DMS79 (cell line): Measurements from ENCODE around the gene SGIP1.

Source experiments
- DNase-seq: peaks from one replicate; lab custom pipeline; 2025; lab: John Stamatoyannopoulos, UW

The SGIP1 gene

DNA sequence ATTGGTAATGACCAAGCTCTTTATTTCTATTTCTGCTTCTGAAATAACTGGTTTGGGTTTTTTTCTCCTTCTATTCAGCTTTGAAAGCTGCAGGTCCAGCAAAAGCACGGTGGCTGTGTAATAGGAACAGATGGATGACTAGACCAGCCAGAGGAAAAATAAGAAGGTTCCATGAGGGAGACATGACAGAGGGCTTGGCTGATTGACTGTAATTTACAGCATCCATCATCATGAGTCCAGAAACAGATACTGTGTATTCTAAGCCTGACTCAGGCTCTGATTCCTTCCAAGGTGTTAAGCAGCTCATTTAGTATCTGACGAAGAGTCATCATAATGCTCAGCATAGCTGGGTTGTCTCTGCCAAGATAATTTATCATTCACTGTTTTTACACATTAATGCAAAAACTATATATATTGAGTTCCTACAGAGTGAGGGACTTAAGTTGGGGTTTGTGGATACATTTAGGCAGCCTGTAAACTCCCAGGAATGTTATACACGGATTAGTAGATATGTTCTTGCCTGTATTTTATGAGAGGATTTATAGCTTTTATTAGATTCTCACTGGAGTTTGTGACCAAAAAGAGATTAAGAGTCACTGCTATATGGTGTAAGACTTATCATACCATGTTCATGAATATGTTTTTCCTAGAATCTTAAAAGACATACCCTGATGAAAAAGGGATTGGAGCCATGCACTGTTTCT is 72.6 kb downstream of the SGIP1 start:
- no peak for DNase-seq

DNA sequence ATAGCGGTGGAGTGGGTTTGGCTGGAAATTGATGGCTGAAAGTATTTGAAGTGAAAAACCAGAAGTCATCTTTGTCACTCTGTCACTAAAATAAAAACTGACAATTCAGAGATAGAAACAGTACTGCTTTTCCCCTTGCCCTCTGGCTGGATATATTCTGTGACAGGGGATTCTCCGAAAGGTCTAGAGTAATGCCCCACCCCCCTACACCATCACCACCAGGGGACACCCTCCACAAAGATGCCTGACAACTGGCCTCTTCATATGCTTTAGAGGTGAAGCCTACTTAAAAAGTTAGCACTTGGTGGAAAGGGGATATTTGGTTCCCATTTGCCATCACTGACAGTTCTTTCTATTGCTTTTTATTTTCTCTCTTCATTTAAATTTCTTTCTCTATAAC is 73.5 kb downstream of the SGIP1 start:
- no peak for DNase-seq

DNA sequence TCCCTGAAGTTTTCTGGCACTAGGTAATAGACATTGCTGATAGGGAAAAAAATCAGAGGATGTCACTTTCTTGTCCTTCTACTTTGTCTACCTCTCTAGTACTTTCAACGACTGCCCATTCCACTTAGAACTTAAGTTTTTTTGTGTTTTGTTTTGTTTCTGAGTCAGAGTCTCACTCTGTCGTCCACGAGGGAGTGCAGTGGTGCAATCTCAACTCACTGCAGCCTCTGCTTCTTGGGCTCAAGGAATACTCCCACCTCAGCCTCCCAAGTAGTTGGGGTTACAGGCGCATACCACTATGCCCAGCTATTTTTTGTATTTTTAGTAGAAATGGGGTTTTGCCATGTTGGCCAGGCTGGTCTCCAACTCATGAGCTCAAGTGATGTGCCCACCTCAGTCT is 79.2 kb downstream of the SGIP1 start:
- no peak for DNase-seq

DNA sequence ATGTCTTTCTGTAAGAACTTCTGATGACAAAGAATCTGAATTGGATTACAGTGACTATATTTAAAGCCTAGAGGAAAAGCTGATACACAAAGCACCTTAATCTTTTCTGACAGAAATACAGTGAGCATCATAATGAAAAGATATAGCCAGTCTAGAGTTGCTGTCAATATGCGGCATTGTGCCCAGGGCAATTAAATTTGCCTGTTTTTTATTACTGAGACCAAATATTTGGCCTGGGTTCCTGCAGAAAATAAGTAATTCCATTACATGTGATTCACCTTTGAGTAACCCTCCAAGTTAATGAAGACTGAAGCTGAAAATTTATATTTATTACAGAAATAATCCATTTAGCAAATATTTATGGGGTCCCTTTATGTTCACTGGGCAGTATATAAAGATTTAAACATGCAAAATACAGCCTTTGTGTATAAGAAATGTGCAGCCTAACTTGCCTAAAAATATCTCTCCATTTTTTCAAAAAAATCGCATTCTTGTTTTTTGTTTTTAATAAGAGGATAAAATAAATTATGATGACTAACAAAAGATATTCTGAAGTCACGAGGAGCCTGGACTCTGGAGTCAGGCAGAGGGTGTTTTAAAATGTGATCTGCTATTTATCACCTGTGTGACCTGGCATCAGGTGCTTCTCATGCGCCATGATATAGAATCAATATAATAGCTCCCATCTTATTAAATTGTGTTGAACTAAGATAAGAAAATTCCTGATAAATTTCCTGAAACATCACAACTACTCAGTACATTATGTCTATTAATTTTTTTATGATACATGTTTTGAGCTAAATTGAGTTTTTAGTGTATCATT is 83.6 kb downstream of the SGIP1 start:
- no peak for DNase-seq

DNA sequence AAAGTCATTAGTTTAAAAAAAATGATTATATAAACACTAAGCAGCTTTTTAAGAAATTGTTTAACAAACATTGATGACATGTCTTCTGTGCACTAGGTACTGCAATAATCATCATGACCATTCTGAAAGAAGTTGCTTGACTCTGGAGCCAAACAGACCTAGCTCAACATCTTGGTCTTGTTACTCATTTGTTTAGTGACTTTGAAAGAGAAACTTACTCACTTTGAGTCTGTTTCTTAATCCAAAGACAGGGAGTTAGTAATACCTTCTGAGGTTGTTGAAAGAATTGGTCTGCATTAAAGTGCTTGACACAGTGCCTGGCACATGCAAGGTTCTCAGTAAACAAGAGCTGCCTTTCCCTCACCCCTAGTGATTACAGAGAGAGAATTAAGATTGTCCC is 84.4 kb downstream of the SGIP1 start:
- DNase-seq: no peak

DNA sequence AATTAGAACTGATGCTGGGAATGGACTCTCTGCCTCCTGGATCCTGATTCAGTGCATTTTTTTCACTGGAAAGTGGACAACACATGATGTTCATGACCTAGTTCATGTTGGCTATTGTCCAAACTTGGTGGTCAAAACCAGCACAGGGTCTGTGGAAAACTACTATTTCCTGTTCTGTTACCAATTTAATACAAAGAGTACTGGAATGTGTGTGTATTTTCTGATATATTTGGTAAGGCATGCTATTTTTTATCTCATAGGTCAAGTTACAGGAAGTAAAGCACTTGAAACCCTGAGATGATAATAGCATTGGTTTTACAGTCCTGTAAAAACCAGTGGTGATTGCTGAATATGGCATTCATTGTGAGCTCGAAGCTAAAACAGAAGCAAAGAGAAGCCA is 89.9 kb downstream of the SGIP1 start:
- DNase-seq: no peak

DNA sequence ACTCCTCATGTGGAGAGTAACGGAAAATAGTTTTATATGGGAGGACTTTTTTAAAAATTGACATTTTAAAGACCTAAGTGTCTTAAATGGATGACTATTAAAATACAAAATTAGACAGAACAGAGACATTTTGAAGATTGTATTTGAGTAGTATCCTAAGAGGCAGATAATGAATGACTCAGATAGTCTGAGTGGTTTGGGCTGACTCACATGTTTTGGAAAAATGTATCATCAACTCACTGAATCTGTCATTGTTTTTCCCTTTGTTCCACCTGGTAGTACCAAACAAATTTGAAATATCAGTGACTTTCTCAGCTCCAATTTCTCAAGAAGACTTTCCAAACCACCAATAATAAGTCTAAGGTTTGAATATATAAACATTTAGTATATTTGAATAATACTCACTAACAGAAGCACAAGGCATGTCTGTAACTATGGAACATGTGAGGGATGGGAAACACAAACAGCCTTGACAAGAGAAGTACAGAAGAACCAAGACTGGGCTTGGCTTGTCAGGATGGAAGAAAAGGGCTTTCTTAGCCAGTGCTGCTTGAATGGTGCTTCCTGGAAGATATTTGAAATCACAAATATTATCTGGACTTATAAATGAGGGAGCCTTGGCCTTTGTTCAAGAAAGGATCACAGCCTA is 90.6 kb downstream of the SGIP1 start:
- DNase-seq: no peak

DNA sequence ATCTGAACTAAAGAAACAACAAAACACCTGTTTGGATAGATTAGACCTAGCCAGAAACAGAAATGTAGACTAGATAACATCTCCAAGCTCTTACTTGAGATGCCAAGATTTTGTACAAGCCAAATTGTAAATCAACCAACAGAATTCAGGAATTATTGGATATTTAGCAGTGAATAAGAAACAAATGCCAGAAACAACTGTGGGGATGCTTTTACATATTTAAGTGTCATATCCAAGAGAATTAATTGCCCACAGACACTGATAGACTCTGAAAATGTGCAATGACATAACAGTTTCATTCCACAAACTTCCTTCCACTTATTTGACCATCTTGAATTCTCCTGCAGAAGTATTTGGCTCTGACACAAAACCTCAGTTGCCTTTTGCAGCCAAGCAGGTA is 92.3 kb downstream of the SGIP1 start:
- DNase-seq: no peak

DNA sequence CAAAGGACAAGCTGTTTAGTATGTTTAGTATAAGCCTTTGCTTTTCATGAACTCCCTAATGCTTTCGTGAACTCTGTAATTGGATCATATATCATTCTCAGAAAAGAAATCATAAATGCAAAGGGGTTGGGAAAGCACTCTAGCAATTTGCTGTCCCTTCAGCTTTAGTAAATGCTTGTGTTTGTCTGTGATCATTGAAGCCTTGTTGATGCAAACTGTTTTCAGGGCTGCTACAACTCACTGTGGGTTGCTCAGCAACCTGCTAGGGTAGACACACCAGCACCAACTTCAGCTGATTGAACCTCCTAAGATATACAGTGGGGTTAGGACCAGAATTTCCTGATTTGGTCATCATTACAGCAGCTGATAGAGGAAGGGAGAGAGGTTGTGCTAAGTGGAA is 95.0 kb downstream of the SGIP1 start:
- no peak for DNase-seq

DNA sequence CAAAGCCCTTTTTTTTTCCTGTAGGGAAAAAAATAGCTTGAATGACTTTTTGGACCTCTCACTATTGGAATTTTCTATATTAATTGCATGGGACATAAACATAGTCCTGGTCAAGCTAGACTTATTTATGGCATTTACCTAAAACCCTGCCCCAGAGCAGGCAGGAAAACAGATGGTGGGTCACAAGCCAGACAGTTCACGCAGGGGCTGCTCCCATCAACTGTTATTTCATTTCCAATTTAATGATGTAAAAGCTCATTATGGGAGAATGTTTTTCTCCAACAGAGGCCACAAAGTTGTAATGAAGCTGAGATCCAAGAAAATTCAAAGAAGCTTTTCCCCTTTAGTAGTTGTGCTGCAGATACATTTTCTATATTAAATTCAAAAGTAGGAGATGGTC is 99.2 kb downstream of the SGIP1 start:
- DNase-seq: no peak

DNA sequence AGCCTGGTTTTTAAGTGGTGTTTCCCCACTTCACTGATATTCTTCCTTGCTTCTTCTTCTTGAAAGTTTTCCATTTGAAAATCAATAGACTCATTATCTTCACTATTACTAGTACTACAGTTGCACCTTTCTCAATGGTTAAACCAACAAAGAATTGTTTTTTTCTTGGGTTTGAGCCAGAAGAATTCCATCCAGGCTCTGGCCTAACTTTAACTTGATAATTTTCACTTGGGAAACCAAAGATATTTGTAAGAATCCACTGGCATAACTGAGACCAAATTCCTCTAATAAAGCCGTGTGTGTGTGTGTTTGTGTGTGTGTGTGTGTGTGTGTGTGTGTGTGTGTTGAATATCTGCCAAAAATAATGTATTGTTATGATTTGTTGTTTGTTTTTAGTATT is 103.2 kb downstream of the SGIP1 start:
- DNase-seq: no peak

DNA sequence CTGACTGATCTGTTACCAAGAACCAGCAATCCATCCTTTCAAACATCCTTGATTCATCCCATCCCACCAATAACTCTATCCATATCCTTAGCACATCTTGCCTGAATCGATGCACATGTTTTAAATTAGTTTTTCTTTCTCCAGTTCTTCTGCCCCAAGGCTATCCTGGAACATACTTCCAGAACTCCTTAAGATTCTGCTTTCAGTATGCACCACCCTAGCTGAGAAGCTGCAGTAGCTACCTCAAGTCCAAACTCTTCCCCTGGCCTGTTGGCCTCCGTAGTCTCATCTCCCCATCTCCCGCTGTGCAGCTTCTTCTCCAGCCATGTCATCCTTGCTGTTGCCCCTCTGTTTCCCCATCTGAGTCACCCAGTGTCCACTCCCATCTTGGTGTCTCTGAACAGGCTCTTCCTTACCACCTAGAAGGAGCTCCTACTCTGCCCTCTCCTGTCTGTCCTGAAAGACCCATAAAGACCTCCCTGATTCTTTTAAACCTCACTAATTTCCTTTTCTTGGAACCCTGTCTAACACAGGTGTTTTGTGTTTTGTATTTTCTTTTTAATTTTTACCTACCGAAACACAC is 108.0 kb downstream of the SGIP1 start:
- DNase-seq: no peak

DNA sequence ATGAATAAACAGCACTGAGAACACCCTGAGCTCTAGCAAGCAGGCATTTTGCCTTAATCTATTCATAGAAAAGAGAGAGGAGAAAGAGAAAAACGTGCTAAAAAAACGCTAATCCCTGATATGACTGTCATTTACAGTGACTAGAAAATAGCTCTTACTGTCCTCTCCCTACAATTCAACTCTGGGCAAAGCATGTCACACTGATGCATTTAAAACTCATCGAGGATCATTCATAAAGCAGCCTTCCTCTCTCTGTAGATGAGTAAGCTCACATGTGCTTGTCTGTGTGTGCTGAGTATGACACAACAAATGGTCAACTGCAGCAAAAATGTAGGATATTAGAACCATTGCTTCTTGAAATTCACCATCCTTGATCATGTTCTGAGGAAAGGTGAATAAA is 109.0 kb downstream of the SGIP1 start:
- DNase-seq: no peak

DNA sequence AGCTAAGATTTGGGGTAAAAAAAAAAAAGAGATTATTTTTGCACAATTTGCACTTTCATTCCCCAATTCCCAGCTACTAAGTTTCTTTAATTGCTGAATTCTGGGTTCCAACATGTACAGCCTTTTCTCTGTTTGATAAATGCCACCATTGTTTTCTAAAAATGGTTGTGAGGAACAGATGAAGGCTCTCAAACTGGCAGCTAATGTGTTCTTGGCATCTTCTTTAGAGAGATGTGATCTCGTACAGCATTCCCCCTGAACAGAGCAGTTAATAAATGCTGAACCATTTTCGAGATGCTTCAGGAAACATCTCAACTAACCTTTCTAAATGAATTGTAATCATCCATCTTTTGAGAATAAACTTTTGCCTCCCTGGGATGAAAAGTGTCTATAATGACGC is 110.4 kb downstream of the SGIP1 start:
- DNase-seq: no peak

DNA sequence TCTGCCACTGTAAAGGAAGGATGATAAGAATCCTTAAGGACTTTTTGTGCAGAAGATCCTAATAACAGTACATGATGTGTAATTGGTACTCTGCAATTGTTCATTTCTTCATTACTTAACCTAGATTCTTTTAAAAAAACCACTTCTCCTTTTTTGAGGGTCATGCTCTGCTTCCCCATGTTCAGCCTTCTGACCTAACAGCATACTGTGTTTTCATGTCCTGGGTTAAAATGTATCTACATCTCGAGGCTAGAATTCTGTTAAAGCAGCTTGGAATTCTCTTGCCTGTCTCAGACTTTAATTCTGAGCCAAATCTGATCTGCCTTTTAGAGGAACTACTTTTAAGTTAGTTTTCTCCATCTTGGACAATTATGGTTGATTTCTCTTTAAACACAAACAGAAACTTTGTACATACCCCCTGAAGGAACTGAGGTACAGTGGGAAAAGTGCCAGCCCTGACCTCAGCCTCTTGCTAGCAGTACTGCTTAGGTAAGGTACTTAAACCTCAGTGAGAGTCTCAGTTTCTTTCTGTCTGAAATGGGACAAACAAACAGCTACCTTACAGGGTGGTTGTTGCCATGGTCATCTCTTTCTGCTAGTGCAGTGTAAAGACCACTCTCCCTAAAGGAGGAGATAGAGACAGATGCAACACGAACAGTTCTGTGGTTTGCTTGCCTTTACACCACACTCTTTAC is 115.1 kb downstream of the SGIP1 start:
- DNase-seq: no peak

DNA sequence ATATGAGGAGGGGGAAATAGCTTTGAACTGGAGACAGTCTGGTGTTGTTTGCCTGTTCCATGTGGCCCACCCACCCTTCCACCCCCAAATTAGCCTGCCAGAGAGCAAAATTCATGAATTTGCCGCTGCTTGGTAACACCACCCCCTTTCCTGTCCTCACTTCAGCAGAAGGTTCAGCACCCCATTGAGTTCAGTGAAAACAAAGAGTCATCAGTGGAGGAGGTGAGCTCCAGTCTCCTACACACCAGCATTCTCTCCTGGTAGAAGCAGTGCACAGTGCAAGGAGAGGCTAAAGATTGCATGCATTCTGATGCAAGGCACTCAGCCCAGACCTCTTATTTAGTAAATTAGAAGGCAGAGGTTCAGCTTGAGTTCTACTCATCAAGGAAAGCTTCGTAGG is 118.6 kb downstream of the SGIP1 start:
- DNase-seq: no peak

DNA sequence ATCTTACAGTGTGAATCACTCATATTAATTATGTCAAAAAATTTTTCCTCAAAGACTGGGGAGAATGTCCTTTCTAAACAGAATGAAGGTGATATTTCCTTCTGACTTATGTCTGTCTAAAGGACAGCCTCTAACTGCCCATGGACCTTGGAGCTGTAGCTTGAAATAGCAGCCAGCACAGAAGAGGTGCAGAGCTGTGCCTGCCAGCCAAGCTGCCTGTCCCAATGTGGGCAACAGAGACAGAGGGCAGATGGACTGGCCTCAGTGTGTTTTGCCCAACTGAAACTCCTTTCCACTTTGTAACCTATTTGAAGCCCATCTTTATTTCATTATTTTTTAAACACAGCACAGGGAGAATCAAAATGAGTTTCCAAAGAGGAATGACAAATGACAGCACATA is 120.7 kb downstream of the SGIP1 start:
- DNase-seq: no peak

DNA sequence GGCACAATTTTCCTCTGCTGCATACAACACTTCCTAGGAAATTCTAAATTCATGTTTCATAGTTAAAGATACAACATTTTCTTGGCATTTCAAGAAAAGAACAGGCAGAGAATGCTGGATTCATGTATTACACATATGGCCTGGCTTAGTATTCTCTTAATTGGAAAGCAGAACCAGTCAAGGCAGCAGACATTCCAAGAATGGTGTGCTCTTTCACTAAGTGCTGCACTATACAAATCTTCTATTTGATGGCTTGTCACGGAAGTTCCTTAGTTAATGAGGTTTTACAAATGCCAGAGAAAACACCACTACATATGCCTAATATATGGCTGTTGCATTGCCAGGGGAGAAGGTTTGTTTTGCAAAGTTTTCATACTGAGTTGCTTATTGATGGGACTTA is 137.5 kb downstream of the SGIP1 start:
- DNase-seq: no peak

DNA sequence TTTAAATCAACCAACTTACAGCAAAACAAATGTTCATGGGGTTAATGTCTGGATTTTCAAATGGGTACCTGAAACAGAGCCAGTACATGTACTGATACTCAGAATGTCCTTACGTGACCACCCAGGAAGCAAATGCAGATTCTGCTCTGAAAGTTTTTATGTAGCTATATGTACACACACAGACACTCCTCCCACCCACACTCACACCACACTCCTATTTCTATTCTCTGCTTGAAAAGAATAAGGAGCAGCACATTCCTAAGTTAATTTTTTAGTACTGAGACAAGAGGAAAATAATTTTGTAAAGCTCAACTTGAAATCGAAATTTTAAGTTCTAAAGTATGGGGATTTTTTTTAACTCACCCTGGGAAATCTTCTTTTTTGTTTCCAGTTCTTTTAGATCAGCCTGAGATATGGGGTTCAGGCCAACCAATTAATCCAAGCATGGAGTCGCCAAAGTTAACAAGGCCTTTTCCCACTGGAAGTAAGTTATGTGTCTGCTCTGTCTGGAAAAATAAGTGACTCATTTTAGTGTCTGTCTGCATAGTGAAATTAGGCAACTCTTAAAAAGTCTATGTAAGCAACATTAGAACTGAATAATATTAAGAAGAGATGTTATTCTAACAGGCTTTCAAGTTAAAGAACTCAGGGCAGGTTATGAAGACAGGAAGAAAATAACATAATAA is 142.8 kb downstream of the SGIP1 start:
- no peak for DNase-seq

DNA sequence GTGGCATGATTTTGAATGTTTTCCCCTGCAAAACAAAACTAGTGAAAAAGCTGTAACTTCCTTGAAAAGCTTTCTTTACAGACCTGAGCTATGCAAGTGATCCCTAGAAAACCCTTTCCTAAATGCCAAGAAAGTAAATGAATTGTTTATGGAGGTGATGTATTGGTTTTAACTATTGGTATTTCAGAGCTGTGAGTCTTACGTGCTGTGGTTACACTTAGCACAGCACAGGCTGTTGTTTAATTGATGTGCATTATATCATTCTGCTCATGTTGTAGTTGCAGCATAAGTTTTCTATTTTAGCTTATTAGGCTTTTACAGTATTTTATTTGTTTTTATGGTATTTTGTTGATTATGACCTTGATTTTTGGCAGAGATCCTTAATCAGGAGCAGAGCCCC is 144.2 kb downstream of the SGIP1 start:
- DNase-seq: no peak

DNA sequence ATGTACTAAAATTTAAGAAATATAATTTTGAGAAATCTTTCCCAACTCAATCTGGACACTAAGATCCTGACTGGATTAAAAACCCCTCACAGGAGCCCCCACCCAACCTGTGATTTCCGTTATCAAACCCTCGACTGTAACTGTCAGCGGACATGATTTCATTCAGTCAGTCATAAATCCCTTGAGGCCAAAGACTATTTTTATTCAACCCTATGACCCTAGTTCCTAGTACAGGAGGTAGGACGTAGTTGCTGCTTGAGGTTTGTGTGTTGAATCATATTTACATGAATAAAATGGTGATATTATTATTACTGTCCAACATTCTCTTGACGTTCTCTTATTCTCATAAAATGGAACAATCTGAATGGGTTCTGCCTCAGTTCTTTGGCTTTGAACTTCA is 145.2 kb downstream of the SGIP1 start:
- DNase-seq: no peak

DNA sequence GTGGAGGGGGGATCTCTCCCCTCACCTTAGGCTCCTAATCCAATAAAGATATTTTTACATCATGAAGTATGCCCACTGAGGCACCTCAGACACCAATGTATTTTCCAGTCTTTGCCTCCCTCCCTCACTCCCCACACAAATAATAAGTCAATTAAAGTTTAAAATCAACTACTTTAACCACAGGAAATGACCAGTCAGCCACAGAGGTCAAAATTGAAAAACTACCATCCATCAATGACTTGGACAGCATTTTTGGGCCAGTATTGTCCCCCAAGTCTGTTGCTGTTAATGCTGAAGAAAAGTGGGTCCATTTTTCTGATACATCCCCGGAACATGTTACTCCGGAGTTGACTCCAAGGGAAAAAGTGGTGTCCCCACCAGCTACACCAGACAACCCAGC is 147.7 kb downstream of the SGIP1 start:
- DNase-seq: no peak
